Transverse colon (tissue), 3 donors: Measurements from ENCODE around the gene C19orf44.

Experiments used
- POLR2A ChIP-seq: fragments of 450-650 bp; IDR thresholded peaks from one replicate; pipeline ENCODE4 v1.6.1; 2016; ENCODE audit warnings: antibody characterized with exemption, mild to moderate bottlenecking, moderate library complexity
- TF ChIP-seq, protein P1 (sequence below), 5 experiments: fragments of 200-600 bp in 3 of 5; fragments of 450-650 bp in 2 of 5; sonication (generic) in 3 of 5; IDR thresholded peaks; 1 replicate in 2 of 5; 2 replicates in 3 of 5; pipeline ENCODE4 v1.5.1; 2016 to 2017; ENCODE audit warnings: antibody characterized with exemption in 5 of 5, inconsistent platforms in 3 of 5, mild to moderate bottlenecking in 2 of 5, moderate library complexity in 1 of 5

DNA sequence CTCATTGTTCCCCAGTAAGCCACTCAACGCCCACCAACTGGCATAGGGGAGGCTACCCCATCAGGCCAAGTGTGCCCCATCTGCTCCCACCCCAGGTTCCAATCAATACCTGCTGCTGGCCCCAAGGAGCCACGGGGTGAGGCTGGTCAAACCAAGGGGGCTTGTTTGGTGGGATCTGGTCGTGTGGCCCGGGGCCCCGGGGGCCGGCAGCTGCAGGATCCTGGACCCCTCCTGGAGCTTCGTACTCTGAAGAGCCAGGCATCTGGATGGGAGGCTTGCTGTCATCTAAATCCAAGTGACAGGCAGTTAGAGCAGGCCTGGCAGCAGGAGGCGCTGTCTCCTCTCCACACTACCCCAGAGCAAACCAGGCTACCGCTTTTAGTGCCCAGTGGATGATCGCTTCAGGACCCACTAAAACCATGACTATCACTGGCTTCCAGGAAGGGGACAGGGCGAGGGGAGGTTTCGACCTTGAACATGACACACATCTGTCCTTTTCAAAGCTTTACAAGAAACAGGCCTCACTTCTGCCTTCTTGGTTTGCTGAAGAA is 31.9 kb downstream of the C19orf44 start:
- TF ChIP-seq, protein P1, sequence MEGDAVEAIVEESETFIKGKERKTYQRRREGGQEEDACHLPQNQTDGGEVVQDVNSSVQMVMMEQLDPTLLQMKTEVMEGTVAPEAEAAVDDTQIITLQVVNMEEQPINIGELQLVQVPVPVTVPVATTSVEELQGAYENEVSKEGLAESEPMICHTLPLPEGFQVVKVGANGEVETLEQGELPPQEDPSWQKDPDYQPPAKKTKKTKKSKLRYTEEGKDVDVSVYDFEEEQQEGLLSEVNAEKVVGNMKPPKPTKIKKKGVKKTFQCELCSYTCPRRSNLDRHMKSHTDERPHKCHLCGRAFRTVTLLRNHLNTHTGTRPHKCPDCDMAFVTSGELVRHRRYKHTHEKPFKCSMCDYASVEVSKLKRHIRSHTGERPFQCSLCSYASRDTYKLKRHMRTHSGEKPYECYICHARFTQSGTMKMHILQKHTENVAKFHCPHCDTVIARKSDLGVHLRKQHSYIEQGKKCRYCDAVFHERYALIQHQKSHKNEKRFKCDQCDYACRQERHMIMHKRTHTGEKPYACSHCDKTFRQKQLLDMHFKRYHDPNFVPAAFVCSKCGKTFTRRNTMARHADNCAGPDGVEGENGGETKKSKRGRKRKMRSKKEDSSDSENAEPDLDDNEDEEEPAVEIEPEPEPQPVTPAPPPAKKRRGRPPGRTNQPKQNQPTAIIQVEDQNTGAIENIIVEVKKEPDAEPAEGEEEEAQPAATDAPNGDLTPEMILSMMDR (IDR thresholded peaks at IDR 0.05): peak in 1 of 5 experiments; percentile 15
- no peak for TF ChIP-seq POLR2A
